ENCODE results near the gene VWCE. TPM values are rescaled to one million over a fixed set of nuclear protein-coding genes. Genes with fewer than 3 reads are reported as not detected.

The VWCE gene
- total RNA-seq, 3 donors from 2014 or later: 0.17 to 1.9 (median 0.55) TPM

DNA sequence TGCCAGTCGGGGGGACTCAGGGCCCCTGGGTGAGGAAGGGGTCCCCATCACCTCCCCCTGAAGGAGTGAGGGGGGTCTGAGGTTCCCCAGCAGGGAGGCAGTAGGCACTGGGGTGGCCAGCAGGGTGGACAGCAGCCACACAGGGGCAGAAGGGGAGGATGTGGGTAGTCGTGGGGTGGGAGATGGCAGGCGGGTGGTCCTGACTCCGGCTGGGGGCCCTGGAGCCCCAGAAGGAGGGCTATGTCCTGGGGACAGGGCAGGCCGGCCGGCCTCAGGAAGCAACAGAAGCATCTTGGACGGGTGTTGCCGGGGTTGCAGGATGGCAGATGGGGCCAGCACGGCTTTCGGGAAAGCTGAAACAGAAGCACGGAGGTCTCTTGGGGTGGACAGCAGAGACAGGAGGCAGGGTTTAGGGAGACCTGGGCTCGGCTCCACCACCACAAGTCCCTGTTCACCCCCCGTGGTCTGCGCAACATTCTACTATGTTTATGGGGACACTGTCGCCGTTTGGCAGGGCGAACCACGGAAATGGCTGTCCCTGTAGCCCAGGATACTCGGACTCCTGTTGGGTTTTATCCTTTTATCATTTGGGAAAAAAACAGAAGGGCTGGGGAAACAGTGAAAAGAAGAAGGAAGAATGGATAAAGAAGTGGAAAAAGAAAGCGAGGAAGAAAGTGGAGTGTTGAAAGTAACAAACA, 14.1 kb downstream of the VWCE start:
- TF ChIP-seq, protein P1, sequence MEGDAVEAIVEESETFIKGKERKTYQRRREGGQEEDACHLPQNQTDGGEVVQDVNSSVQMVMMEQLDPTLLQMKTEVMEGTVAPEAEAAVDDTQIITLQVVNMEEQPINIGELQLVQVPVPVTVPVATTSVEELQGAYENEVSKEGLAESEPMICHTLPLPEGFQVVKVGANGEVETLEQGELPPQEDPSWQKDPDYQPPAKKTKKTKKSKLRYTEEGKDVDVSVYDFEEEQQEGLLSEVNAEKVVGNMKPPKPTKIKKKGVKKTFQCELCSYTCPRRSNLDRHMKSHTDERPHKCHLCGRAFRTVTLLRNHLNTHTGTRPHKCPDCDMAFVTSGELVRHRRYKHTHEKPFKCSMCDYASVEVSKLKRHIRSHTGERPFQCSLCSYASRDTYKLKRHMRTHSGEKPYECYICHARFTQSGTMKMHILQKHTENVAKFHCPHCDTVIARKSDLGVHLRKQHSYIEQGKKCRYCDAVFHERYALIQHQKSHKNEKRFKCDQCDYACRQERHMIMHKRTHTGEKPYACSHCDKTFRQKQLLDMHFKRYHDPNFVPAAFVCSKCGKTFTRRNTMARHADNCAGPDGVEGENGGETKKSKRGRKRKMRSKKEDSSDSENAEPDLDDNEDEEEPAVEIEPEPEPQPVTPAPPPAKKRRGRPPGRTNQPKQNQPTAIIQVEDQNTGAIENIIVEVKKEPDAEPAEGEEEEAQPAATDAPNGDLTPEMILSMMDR (IDR thresholded peaks at IDR 0.05): no peak
- intact Hi-C loops (cut with DNase I, micrococcal nuclease): no loop called here
- H3K4me1 ChIP-seq (ENCODE audit: low read depth): no peaks in the 10 kb centered on the region
- H3K9me3 ChIP-seq: no peaks in the 10 kb centered on the region
- no peak overlapping the region for H3K4me3 ChIP-seq
- DNase-seq: no peak
- ATAC-seq: peak; percentile 30
- H3K36me3 ChIP-seq (ENCODE audit: low read depth): no peaks in the 10 kb centered on the region

DNA sequence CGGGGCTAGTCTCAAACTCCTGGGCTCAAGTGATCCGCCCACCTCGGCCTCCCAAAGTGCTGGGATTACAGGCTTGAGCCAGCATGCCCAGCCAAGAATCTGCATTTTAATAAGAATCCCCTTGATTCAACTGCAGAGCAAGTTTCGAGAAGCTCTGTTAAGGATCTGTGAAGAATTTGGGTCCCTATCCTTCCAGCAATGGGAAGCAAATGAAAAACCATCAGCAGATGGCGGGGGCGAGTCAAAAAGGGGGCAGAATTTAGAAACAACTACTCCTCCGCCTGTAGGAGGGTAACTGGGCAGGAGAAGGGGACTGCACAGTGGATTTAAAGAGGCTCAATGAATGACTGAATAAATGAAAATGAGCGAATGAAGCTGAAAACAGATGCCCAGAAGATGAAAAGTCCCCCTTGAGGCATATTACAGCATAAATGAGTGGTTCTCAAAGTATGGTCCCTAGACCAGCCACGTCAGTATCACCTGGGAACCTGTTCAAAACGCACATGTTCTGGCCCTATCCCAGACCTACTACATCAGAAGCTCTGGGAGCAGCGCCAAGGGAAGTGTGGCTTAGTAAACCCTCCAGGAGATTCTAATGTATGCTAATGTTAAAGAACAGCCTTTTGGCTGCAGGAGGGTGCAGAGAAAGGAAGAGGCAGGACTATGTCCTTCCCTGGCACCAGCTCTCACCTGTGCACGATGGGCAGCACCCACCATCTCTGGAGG, 15.0 kb downstream of the VWCE start:
- no peak for DNase-seq
- TF ChIP-seq, protein P1 (IDR thresholded peaks at IDR 0.05): no peak
- no peak for ATAC-seq
- Histone ChIP-seq H3K36me3 (ENCODE audit: low read depth) (no peaks in the 10 kb centered on the region), H3K9me3 (no peaks in the 10 kb centered on the region), H3K4me1 (ENCODE audit: low read depth) (no peaks in the 10 kb centered on the region), H3K4me3 (no peak overlapping the region)
- intact Hi-C loops (cut with DNase I, micrococcal nuclease): no loop called here

DNA sequence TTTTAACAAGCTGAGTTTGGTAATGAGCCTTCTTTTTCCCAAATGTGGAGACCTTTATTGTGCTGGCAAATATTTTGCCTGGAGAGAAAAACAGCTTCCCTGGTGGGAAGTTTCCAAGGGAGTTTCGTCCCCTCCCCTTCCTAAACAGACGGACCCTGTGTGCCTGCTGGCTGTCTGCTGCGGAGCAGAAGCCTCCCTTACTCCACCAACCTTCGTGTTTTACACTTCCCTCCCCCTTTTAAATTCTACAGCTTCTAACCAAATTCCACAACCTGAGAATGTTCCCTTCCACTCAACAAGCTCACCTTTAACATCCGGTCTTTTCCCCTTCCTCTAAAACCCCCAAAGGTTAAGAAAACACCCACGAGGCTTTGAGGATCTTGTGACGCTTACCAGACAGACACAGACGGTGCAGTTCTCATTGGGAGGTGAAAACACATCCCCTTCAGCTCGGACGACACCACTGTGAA, 17.1 kb downstream of the VWCE start:
- Histone ChIP-seq H3K9me3 (no peaks in the 10 kb centered on the region), H3K4me1 (ENCODE audit: low read depth) (no peaks in the 10 kb centered on the region), H3K4me3 (no peak overlapping the region), H3K36me3 (ENCODE audit: low read depth) (no peaks in the 10 kb centered on the region)
- DNase-seq (no peak), ATAC-seq (no peak)
- intact Hi-C loops (cut with DNase I, micrococcal nuclease): no loop called here
- TF ChIP-seq, protein P1 (IDR thresholded peaks at IDR 0.05): no peak

DNA sequence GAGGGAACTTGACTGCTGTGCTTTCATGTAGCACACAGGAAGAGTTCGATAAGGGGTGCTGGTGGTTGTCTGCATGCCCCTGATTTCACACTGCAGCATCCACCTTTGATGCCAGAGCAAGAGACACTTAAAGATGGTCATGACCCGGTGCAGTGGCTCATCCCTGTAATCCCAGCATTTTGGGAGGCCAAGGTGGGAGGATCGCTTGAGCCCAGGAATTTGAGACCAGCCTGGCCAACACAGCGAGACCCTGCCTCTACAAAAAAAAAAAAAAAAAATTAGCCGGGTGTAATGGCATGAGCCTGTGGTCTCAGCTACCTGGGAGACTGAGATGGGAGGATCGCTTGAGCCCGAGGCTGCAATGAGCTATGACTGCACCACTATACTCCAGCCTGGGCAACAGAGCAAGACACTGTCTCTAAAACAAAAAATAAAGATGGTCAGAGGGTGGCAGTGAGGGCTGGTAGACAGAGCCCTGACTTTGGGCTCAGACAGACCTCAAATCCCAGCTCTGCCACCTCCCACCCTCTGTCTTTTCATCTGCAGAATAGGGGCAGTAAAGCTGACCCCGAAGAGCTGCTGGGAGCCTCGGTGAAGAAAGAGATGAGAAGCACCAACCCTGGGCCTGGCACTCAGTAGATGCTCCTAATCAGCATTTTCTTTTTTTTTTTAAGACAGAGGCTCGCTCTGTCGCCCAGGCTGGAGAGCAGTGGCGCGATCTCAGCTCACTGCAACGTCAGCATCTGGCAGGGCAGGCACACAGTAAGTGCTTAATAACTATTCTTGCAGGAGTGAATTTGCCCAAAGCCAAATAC, 17.7 kb downstream of the VWCE start:
- no peaks in the 10 kb centered on the region for H3K9me3 ChIP-seq
- ATAC-seq: no peak
- TF ChIP-seq, protein P1 (IDR thresholded peaks at IDR 0.05): no peak
- H3K4me1 ChIP-seq (ENCODE audit: low read depth): no peaks in the 10 kb centered on the region
- H3K4me3 ChIP-seq: no peak overlapping the region
- no peak for DNase-seq
- intact Hi-C loops (cut with DNase I, micrococcal nuclease): no loop called here
- no peaks in the 10 kb centered on the region for H3K36me3 ChIP-seq (ENCODE audit: low read depth)

DNA sequence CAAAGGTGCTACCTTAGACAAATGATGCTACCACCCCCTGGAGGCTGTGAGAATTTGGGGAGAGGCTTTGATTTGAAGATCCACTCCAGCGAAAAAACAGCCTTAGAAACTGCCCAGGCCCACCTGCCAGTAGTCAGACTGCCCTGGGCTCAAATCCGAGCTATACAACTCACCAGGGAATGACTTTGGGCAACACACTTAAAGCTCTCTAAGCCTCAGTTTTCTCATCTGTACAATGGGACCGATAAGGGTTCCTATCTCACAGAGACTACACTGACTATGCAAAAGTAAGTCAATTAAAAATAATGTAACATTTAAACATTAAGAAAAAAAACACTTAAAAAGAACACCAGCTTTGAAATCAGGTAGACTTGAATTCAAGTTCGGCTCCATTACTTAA, 19.9 kb downstream of the VWCE start:
- H3K9me3 ChIP-seq: no peaks in the 10 kb centered on the region
- H3K4me1 ChIP-seq (ENCODE audit: low read depth): no peaks in the 10 kb centered on the region
- TF ChIP-seq, protein P1 (IDR thresholded peaks at IDR 0.05): no peak
- no peak for ATAC-seq
- intact Hi-C loops (cut with DNase I, micrococcal nuclease): no loop called here
- H3K36me3 ChIP-seq (ENCODE audit: low read depth): no peaks in the 10 kb centered on the region
- H3K4me3 ChIP-seq: no peak overlapping the region
- DNase-seq: no peak

Measured in mucosa of descending colon (tissue), 3 donors.